HepG2 (cell line): ENCODE results near the gene CHST1. TPM values are rescaled to one million over a fixed set of nuclear protein-coding genes. Genes with fewer than 3 reads are reported as not detected.

Source experiments
- ATAC-seq: fragments of 200-7000 bp; cut with Tn5 transposase; 3 replicates; pipeline ENCODE4 v1.9.1; 2020; ENCODE audit warnings: mild to moderate bottlenecking, moderate library complexity
- BruUV-seq: library from RNA; stranded (reverse); fragments of 400-500 nt; replicated peaks from 2 replicates; lab custom pipeline; 2021; lab: Mats Ljungman, UMichigan
- CTCF ChIA-PET: fragments of 300-600 bp; formaldehyde crosslinking; extraction: SDS; loops from one replicate; lab custom pipeline; 2021; ENCODE audit warnings: low total read pairs, inconsistent platforms, low intra/inter-chr PET ratio; lab: Yijun Ruan, JAX
- POLR2A ChIA-PET: fragments of 350-600 bp; sonication (Branson Sonifier 250); formaldehyde crosslinking; loops from one replicate; lab custom pipeline; 2020; ENCODE audit warnings: antibody characterized with exemption, inconsistent platforms; lab: Yijun Ruan, JAX
- DNase-seq: peaks from one replicate; pipeline ENCODE4 v3.0.0-alpha.2; 2015; ENCODE audit warnings: low spot score
- FAIRE-seq: peaks from 3 replicates; lab custom pipeline; 2011; peaks lifted over from hg19 to GRCh38; lab: Jason Lieb, UNC
- H2AFZ ChIP-seq: one replicate; pipeline ENCODE4 v1.6.1; 2011; ENCODE audit warnings: low read length, inconsistent platforms
- H3K27ac ChIP-seq: fragments of 300-600 bp; 3 replicates; pipeline ENCODE4 v1.8.0; 2011; ENCODE audit warnings: mixed run types, mild to moderate bottlenecking, mixed read lengths, low read length, inconsistent platforms; ENCODE audit not compliant: insufficient read depth; ENCODE audit errors: extremely low read length
- H3K27me3 ChIP-seq, 2 experiments: fragments of 200-600 bp in 1 of 2; 2 replicates in 1 of 2; 3 replicates in 1 of 2; pipeline versions ENCODE4 v1.6.0 to v1.8.0; 2011; ENCODE audit warnings: low read length in 2 of 2, mild to moderate bottlenecking in 2 of 2, moderate library complexity in 2 of 2, inconsistent platforms in 1 of 2; ENCODE audit not compliant: insufficient read depth in 2 of 2, control insufficient read depth in 1 of 2
- H3K36me3 ChIP-seq, 2 experiments: fragments of 200-600 bp in 1 of 2; replicated peaks in 1 of 2; 2 replicates in 1 of 2; 3 replicates in 1 of 2; pipeline versions ENCODE4 v1.5.1 to v1.8.0; 2011; ENCODE audit warnings: low read length in 2 of 2, inconsistent platforms in 1 of 2; ENCODE audit not compliant: insufficient read depth in 2 of 2, control insufficient read depth in 1 of 2
- H3K4me1 ChIP-seq: 2 replicates; pipeline ENCODE4 v1.5.1; 2012; ENCODE audit warnings: low read length, inconsistent platforms; ENCODE audit not compliant: insufficient read depth
- H3K4me2 ChIP-seq: 2 replicates; pipeline ENCODE4 v1.6.0; 2011; ENCODE audit warnings: low read depth, low read length, inconsistent platforms
- H3K4me3 ChIP-seq, 3 experiments: fragments of 200-600 bp in 1 of 3; sonication (generic), shearing (Covaris generic) in 1 of 3; replicated peaks in 1 of 3; 2 replicates each; pipeline ENCODE4 v1.5.1; 2011 to 2016; ENCODE audit warnings: low read length in 3 of 3, inconsistent platforms in 2 of 3, low read depth in 2 of 3, mild to moderate bottlenecking in 2 of 3, control low read depth in 1 of 3, mixed read lengths in 1 of 3; ENCODE audit not compliant: insufficient read depth in 1 of 3
- H3K79me2 ChIP-seq: one replicate; pipeline ENCODE4 v1.6.1; 2011; ENCODE audit warnings: low read length, inconsistent platforms; ENCODE audit not compliant: insufficient read depth
- H3K9ac ChIP-seq: 2 replicates; pipeline ENCODE4 v1.6.0; 2011; ENCODE audit warnings: mild to moderate bottlenecking, low read depth, low read length, inconsistent platforms; ENCODE audit not compliant: insufficient read depth
- H3K9me3 ChIP-seq: 2 replicates; pipeline ENCODE4 v1.5.1; 2012; ENCODE audit warnings: mild to moderate bottlenecking, low read length
- H4K20me1 ChIP-seq: 2 replicates; pipeline ENCODE4 v1.6.0; 2011; ENCODE audit warnings: inconsistent platforms, mild to moderate bottlenecking, low read length, moderate library complexity; ENCODE audit not compliant: insufficient read depth
- AGO1 ChIP-seq: fragments of 200-400 bp; formaldehyde crosslinking; IDR thresholded peaks from 2 replicates; pipeline ENCODE4 v1.6.1; 2017; ENCODE audit warnings: mild to moderate bottlenecking, low read depth, low read length, moderate library complexity; ENCODE audit not compliant: poor library complexity, severe bottlenecking
- ARNT2 ChIP-seq: sonication (generic); formaldehyde crosslinking; IDR thresholded peaks from 2 replicates; pipeline ENCODE4 v1.8.0; 2022; ENCODE audit warnings: mild to moderate bottlenecking, low read depth, missing genetic modification reagents, moderate library complexity
- MAF1 ChIP-seq: sonication (generic); formaldehyde crosslinking; IDR thresholded peaks from 2 replicates; pipeline ENCODE4 v1.5.0; 2020; ENCODE audit warnings: missing genetic modification reagents, borderline replicate concordance
- NFKB2 ChIP-seq: sonication (generic); formaldehyde crosslinking; IDR thresholded peaks from 2 replicates; pipeline ENCODE4 v1.4.0; 2020; ENCODE audit warnings: missing genetic modification reagents, borderline replicate concordance
- PAX8 ChIP-seq: sonication (generic); formaldehyde crosslinking; IDR thresholded peaks from 2 replicates; pipeline ENCODE4 v1.8.0; 2022; ENCODE audit warnings: mild to moderate bottlenecking, missing genetic modification reagents, borderline replicate concordance
- POGZ ChIP-seq: sonication (generic); formaldehyde crosslinking; IDR thresholded peaks from 2 replicates; pipeline ENCODE4 v1.4.0; 2020; ENCODE audit warnings: mild to moderate bottlenecking, missing genetic modification reagents
- SOX6 ChIP-seq, 2 experiments: fragments of 450-650 bp in 1 of 2; sonication (generic) in 1 of 2; formaldehyde crosslinking in 1 of 2; IDR thresholded peaks; 2 replicates each; pipeline versions ENCODE4 v1.4.0 to v1.6.1; 2017 to 2020; ENCODE audit warnings: antibody characterized with exemption in 1 of 2, mild to moderate bottlenecking in 1 of 2, missing genetic modification reagents in 1 of 2
- TBX3 ChIP-seq: fragments of 450-650 bp; IDR thresholded peaks from 2 replicates; pipeline ENCODE4 v1.6.1; 2017; ENCODE audit warnings: antibody characterized with exemption, mild to moderate bottlenecking, inconsistent platforms, borderline replicate concordance
- THAP9 ChIP-seq: sonication (generic); formaldehyde crosslinking; IDR thresholded peaks from 2 replicates; pipeline ENCODE4; 2020; ENCODE audit warnings: missing genetic modification reagents, mild to moderate bottlenecking, borderline replicate concordance
- ZBTB7A ChIP-seq: sonication (generic); formaldehyde crosslinking; IDR thresholded peaks from 2 replicates; pipeline ENCODE4 v1.8.0; 2022; ENCODE audit warnings: mild to moderate bottlenecking, missing genetic modification reagents
- ZC3H4 ChIP-seq: sonication (generic); formaldehyde crosslinking; IDR thresholded peaks from 2 replicates; pipeline ENCODE4 v1.4.0; 2020; ENCODE audit warnings: missing genetic modification reagents, borderline replicate concordance
- ZNF33A ChIP-seq: sonication (generic); formaldehyde crosslinking; IDR thresholded peaks from 2 replicates; pipeline ENCODE4 v1.5.1; 2020; ENCODE audit warnings: missing genetic modification reagents, mild to moderate bottlenecking, moderate library complexity, borderline replicate concordance
- ZNF543 ChIP-seq: sonication (generic); formaldehyde crosslinking; IDR thresholded peaks from 2 replicates; pipeline ENCODE4 v1.4.0; 2020; ENCODE audit warnings: mild to moderate bottlenecking, missing genetic modification reagents
- ZNF691 ChIP-seq: sonication (generic); formaldehyde crosslinking; IDR thresholded peaks from 2 replicates; pipeline ENCODE4 v1.4.0; 2020; ENCODE audit warnings: missing genetic modification reagents, low read depth, mild to moderate bottlenecking, borderline replicate concordance
- WGBS: methylation state at CpG from one replicate; pipeline ENCODE4 v1.1.6; 2017; ENCODE audit warnings: low lambda C conversion rate; 5-methylcytosine and 5-hydroxymethylcytosine counted together
- in situ Hi-C: cut with HindIII; loops from 2 replicates; pipeline ENCODE4 v1.10.0; 2017; ENCODE audit warnings: low pct_unique_long_range_greater_than_20kb; ENCODE audit not compliant: extremely low pct_ligation_motif_present
- intact Hi-C: fragments of 100-400 bp; cut with micrococcal nuclease; formaldehyde crosslinking; loops from one replicate; pipeline ENCODE4 v1.10.0; 2022; ENCODE audit not compliant: unreplicated experiment
- polyA plus RNA-seq, 8 experiments: library from polyadenylated mRNA; depleted of rRNA in 3 of 8; stranded (reverse) in 7 of 8; unstranded in 1 of 8; fragments of >200 nt; fragmentation: Illumina TruSeq in 4 of 8; extraction: Trizol in 4 of 8; gene quantifications; 2 replicates each; pipeline versions ENCODE4 v1.2.1 to v1.2.3, GENCODE V29; 2011 to 2016; ENCODE audit warnings: low read depth in 4 of 8, missing spikeins in 1 of 8, mixed read lengths in 1 of 8; ENCODE audit not compliant: insufficient read depth in 1 of 8
- total RNA-seq, 5 experiments: library from RNA; depleted of rRNA; stranded (reverse); fragments of >200 nt; fragmentation: Illumina TruSeq; extraction: Trizol; gene quantifications; 2 replicates each; pipeline ENCODE4 v1.2.3, GENCODE V29; 2016; ENCODE audit warnings: low read depth in 1 of 5
- TF ChIP-seq, protein P1 (sequence below): IDR thresholded peaks from 2 replicates; pipeline ENCODE4 v1.6.1; 2016; ENCODE audit warnings: low read depth, control low read depth
- TF ChIP-seq, protein P2 (sequence below): sonication (generic); formaldehyde crosslinking; IDR thresholded peaks from 2 replicates; pipeline ENCODE4 v1.8.1; 2022; ENCODE audit warnings: mild to moderate bottlenecking, missing genetic modification reagents

CHST1 gene
- total and polyA plus RNA-seq, 2 of the 13 experiments (the other 11 are each of a cell fraction or from before 2014, with no cell fraction given) = not detected

DNA sequence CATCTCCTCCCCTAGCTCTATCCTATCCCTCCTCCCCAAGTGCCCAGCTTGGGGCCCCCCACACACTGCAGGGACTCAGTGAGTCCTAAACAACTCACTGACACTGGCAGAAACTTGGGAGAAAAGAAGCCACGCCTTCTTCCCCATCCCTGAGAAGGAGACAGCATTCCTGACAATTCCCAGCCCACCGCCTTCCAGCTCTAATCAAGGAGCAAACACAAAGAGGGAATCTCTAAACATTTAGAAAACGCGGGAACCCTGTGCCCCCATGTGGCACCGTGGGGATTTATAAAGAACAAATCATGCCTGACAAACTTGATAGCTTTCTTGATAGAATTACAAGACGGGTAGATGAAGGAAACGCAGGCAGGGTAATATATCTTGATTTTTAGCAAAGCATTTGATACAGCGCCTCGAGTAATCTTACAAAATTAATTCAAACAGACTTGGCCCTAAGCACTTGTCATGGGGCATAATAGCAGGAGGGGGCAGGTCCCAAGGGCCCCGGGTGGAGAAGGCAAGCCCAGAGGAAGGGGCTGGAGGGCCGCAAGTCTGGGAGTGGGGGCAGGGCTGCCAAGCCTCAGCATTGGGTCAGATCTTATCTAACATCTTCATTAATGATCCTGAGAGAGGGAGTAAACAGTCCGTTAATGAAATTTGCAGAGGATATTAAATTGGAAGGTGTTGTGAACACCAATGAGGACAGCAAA, 4.5 kb downstream of the CHST1 start:
- in situ Hi-C loops (no loop called here), intact Hi-C loops (no loop called here)
- POLR2A ChIA-PET = no interaction called here
- H3K27me3 ChIP-seq = peaks cover 23 to 66% of the 10 kb centered on the region in 2 experiments
- 10% methylated on average over 11 of the region's 12 CpGs for whole genome bisulfite sequencing
- no peaks in the 10 kb centered on the region for H3K4me1 ChIP-seq
- no peak overlapping the region for H3K4me3 ChIP-seq
- H3K36me3 ChIP-seq = no peaks in the 10 kb centered on the region
- CTCF ChIA-PET = no interaction called here
- DNase-seq (no peak), ATAC-seq (no peak), FAIRE-seq (no peak)
- no peak overlapping the region for H3K4me2 ChIP-seq
- no peak overlapping the region for H3K9ac ChIP-seq
- H2AFZ ChIP-seq = no peak overlapping the region
- no peaks in the 10 kb centered on the region for H3K9me3 ChIP-seq
- H3K27ac ChIP-seq = no peak overlapping the region
- peaks cover 3% of the 10 kb centered on the region; the same call in 1 of the 2 replicates for H4K20me1 ChIP-seq
- no TSS peak for BruUV-seq
- H3K79me2 ChIP-seq = no peaks in the 10 kb centered on the region
- TF ChIP-seq MAF1 (CRISPR knock-in tag) (no peak), SOX6 (IDR thresholded peaks at IDR 0.05) (no peak), SOX6 (CRISPR knock-in tag; IDR thresholded peaks at IDR 0.05) (no peak), AGO1 (no peak), ARNT2 (CRISPR knock-in tag) (no peak), POGZ (CRISPR knock-in tag) (no peak), TBX3 (no peak), ZNF691 (CRISPR knock-in tag) (no peak), ZNF543 (CRISPR knock-in tag) (no peak), PAX8 (CRISPR knock-in tag) (no peak), ZC3H4 (no peak), NFKB2 (no peak), THAP9 (CRISPR knock-in tag) (no peak), ZNF33A (CRISPR knock-in tag) (no peak), ZBTB7A (CRISPR knock-in tag) (no peak)
- TF ChIP-seq, protein P1, sequence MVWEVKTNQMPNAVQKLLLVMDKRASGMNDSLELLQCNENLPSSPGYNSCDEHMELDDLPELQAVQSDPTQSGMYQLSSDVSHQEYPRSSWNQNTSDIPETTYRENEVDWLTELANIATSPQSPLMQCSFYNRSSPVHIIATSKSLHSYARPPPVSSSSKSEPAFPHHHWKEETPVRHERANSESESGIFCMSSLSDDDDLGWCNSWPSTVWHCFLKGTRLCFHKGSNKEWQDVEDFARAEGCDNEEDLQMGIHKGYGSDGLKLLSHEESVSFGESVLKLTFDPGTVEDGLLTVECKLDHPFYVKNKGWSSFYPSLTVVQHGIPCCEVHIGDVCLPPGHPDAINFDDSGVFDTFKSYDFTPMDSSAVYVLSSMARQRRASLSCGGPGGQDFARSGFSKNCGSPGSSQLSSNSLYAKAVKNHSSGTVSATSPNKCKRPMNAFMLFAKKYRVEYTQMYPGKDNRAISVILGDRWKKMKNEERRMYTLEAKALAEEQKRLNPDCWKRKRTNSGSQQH = no peak
- TF ChIP-seq, protein P2, sequence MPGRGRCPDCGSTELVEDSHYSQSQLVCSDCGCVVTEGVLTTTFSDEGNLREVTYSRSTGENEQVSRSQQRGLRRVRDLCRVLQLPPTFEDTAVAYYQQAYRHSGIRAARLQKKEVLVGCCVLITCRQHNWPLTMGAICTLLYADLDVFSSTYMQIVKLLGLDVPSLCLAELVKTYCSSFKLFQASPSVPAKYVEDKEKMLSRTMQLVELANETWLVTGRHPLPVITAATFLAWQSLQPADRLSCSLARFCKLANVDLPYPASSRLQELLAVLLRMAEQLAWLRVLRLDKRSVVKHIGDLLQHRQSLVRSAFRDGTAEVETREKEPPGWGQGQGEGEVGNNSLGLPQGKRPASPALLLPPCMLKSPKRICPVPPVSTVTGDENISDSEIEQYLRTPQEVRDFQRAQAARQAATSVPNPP (CRISPR knock-in tag) = no peak
